Fibroblast of mammary gland (primary cell): Measurements from ENCODE around the gene SPATS1.

Source experiments
- DNase-seq: peaks from one replicate; pipeline ENCODE4 v3.0.0-alpha.2; 2010; ENCODE audit warnings: low read depth
- H3K4me3 ChIP-seq: 2 replicates; pipeline ENCODE4 v1.5.1; 2011; ENCODE audit warnings: low read depth, mild to moderate bottlenecking, low read length, moderate library complexity; ENCODE audit not compliant: control insufficient read depth
- TF ChIP-seq, protein P1 (sequence below): conservative IDR thresholded peaks from 2 replicates; pipeline ENCODE4 v1.5.1; 2011; ENCODE audit warnings: low read depth, low read length, inconsistent platforms; ENCODE audit not compliant: control insufficient read depth, insufficient read depth

Gene SPATS1, protein sequence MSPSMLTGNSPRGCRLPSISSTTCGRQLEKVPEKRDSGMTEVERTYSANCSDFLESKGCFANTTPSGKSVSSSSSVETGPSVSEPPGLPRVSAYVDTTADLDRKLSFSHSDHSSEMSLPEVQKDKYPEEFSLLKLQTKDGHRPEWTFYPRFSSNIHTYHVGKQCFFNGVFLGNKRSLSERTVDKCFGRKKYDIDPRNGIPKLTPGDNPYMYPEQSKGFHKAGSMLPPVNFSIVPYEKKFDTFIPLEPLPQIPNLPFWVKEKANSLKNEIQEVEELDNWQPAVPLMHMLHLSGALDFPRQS

DNA sequence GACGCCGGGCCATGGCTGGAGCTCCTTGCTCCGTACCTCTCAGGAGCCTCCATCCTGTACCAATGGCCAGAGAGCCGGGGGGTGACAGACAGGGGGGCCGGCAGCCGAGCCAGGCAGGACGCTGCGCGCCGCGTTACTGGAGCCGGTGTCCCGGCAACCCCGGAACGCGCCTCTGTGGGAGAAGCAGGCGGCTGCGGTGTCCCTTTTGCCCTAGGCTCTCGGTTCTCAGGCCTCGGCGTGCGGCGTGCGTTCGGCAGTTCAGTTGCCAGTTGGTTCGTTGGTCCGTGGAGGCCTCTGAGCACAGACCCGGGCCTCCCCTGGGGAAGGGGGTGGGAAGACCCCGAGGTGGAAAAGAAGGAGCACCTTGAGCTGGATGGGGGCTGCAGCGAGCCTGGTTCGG lies at the start of gene SPATS1:
Gene SPATS1 (plus strand): TSS at position 162 of the 400 bp plus-strand sequence. CDS start 446 bp downstream, outside the sequence.
- DNase-seq, result no peak
- TF ChIP-seq, protein P1, sequence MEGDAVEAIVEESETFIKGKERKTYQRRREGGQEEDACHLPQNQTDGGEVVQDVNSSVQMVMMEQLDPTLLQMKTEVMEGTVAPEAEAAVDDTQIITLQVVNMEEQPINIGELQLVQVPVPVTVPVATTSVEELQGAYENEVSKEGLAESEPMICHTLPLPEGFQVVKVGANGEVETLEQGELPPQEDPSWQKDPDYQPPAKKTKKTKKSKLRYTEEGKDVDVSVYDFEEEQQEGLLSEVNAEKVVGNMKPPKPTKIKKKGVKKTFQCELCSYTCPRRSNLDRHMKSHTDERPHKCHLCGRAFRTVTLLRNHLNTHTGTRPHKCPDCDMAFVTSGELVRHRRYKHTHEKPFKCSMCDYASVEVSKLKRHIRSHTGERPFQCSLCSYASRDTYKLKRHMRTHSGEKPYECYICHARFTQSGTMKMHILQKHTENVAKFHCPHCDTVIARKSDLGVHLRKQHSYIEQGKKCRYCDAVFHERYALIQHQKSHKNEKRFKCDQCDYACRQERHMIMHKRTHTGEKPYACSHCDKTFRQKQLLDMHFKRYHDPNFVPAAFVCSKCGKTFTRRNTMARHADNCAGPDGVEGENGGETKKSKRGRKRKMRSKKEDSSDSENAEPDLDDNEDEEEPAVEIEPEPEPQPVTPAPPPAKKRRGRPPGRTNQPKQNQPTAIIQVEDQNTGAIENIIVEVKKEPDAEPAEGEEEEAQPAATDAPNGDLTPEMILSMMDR, result no peak
- no peak within 1 kb of the TSS for H3K4me3 ChIP-seq

DNA sequence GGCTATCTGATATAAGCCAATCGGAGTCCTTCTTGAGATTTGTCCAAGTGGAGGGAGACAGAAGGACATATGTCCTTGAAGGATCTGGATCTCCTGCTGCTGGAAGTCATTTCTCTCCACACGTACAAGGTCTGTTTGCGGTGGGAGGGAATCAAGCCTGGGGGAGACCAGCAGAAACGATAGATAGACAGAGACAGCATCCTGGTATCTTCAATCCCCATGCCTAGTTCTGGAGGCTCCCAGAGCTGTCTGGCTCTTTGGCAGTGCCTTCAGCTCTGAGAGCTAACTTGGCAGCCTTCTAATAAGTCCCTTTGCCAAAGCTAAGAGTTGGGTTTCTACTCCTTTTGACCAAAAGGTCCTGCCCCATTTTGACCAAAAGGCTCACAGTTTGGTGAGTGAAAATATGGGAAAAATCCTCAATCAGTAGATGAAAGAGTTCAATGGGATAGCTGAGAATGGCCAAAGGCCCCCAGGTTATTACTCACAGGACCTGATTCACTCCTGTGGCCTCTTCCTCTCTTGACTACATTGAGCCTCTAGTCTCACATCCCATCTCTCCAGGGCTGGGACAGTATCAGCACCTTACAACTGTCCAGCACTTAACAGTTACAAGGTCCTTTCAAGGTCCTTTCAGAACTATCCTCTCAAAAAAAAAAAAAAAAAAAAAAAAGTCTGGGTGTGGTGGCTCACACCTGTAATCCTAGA lies 49.6 kb upstream of the SPATS1 start:
- DNase-seq, result no peak
- no peak overlapping the region for H3K4me3 ChIP-seq
- TF ChIP-seq, protein P1, result no peak

DNA sequence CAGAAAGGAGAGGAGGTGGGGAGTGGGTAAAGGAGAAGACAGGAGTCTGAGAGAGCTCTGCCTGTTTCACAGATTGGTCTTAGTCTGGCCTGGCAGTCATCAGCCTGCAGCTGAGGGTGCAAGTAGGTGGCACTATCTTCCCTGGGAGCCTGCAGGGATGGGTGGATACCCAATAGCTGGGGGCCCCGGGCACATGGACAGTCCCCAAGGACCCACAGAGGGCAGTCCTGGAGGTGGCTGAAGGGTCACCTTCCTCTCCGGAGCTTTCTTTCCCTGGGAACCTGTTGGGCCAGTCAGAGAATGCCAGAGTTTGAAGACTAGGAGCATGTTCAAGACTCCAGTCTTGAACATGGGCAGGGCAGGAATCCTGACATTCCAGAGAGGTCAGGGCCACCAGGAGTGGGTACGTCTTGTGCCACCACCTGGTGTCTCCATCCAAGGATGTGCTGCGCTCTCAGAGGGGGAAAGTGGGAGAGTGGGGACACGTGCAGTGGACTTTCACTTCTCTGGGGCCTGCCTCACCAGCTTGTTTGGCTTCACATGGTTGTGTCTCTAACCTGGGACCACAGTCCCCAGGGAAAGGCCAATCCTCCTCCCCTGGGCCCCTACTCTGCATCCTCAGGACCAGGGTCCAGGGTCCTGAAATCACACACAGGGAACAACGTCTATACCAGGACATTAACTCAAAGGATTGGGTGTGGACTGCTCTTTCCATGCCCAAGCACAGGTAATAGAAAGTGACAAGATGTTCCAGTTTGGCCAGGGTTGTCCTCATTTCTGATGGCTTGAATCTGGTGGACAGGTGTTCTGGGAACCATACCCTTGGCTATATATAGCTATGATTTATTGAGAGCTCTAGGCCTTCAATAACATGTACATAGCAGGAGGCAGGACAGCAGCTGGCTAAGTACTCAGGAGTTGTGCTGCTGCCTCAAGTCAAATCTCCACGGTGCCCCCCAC lies 47.3 kb upstream of the SPATS1 start:
- no peak overlapping the region for H3K4me3 ChIP-seq
- no peak for DNase-seq
- TF ChIP-seq, protein P1, result no peak

DNA sequence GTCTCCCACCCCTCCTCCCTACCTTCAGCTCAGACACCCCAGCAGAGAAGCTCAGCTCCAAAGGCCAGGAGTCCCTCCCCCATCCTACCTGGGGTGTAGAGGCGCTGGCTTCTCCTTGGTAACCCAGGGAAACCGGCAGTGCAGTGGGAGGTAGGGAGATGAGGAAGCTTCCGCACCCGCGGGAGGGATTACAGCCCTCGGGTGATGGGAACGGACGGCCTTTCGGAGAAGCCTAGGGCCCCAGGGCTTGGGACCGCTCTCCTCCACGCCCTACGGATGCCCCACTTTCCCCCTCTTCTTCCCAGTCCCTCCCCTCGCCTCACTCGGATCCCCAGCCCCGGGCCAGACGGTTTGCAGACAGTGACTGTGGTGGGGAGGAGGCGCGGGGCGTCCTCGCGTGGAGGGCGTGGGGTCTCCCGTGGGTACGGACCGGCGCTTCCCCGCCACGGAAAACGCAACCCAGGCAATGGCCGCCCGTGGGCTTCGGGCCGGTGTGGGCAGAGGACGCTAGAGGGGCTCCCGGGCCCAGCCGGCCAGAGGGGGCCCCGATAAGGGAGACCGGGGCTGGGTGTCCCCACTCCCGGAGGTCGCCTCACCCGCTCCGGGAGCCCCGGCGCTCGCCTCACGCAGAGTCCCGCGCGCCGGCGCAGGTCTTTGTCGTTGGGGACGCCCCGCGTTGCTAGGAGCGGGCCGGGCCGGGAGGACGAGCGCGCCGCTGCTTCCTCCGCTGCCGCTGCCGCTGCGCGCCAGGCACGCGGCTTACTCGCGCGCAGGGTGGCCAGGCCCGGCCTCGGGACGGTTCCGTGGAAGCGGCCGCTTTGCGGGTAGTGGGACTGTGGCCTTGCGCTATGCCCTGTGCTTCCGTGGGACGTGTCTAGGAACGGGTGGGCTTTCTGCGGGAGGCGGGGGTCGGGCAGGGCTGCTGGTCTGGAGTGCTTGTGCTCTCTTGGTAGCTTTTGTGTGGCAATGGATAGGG lies 45.1 kb upstream of the SPATS1 start:
- TF ChIP-seq, protein P1, result no peak
- no peak for DNase-seq
- peak overlapping the region; percentile 13 for H3K4me3 ChIP-seq

DNA sequence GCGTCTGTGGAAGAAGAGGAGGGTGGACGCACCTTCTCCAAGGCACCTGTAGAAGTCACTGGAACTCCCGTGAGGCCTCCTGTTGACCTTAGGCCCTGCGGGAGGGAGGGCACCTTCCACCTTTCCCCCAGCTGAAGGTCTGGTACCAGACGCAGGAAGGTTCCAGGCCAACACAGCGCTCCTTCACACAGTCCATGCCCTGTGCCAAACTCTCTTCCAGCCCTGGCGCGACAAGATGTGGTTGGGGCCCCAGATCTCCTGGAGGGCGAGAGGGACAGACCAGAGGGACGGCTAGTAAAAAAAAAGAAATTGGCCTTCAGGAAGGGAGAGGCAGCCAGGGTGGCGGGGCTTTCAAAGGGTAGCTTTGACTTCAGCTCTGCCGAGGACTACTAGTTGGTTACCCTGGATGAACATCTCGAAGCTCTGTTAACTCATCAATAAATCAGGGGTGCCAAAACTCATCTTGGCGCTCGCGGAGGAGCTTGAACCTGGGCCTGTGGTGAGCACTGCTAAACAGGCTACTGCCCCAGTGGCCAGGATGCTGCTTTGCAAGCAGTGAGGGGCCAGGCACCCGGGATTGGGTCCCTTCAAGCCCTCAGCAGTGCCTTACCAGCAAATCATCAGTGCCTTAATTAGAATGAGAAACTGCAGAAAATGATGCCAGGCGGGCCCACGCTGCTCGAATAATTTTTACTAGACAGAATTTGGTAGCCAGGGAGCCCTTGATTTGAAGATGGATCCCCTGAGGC lies 44.2 kb upstream of the SPATS1 start:
- TF ChIP-seq, protein P1, result no peak
- no peak overlapping the region for H3K4me3 ChIP-seq
- DNase-seq, result no peak
